ENCODE measurements around the gene FAM186B. TPM values are rescaled to one million over a fixed set of nuclear protein-coding genes. Genes with fewer than 3 reads are reported as not detected.

Gene FAM186B
- total RNA-seq, 1 experiment from 2014 or later = 0.19 TPM

GRCh38 chr12:49626836-49627235 is 21.4 kb upstream of the FAM186B start:
- no peak for TF ChIP-seq CTCF (conservative IDR thresholded peaks at IDR 0.05; ENCODE audit: low read depth, low read length)
- TF ChIP-seq EZH2 (IDR thresholded peaks at IDR 0.05; ENCODE audit: borderline replicate concordance, low read depth, low read length, poor library complexity, severe bottlenecking) = no peak
- H3K9me3 ChIP-seq (ENCODE audit: low read depth, low read length, poor library complexity, severe bottlenecking) = no peaks in the 10 kb centered on the region
- DNase-seq (ENCODE audit: low spot score) = no peak
- ChIA-PET POLR2A (ENCODE audit: low non-redundant PET) (no interaction called here), CTCF (no interaction called here)
- TSS peak; percentile 8 for BruUV-seq (replicated peaks)
- no peak overlapping the region for H3K27ac ChIP-seq (ENCODE audit: low read depth, low read length, poor library complexity, severe bottlenecking)
- H3K4me3 ChIP-seq (ENCODE audit: low read depth, low read length, poor library complexity, severe bottlenecking) = no peak overlapping the region
- intact Hi-C loops (cut with micrococcal nuclease; ENCODE audit: unreplicated experiment) = no loop called here
- H3K4me1 ChIP-seq (ENCODE audit: insufficient read depth, low read length, poor library complexity, severe bottlenecking) = peaks cover 12% of the 10 kb centered on the region
- no peaks in the 10 kb centered on the region for H3K27me3 ChIP-seq (replicated peaks; ENCODE audit: insufficient read depth, low read depth, low read length, poor library complexity)
- no peaks in the 10 kb centered on the region for H3K36me3 ChIP-seq (ENCODE audit: insufficient read depth, low read length, poor library complexity, severe bottlenecking)

- CTCF ChIA-PET = no interaction called here
- intact Hi-C loops (cut with micrococcal nuclease; ENCODE audit: unreplicated experiment) = no loop called here
- no peak overlapping the region for H3K4me3 ChIP-seq (ENCODE audit: low read depth, low read length, poor library complexity, severe bottlenecking)
- H3K27ac ChIP-seq (ENCODE audit: low read depth, low read length, poor library complexity, severe bottlenecking) = no peak overlapping the region
- no peaks in the 10 kb centered on the region for H3K9me3 ChIP-seq (ENCODE audit: low read depth, low read length, poor library complexity, severe bottlenecking)
- no peak for DNase-seq (ENCODE audit: low spot score)
- peaks cover 17% of the 10 kb centered on the region for H3K4me1 ChIP-seq (ENCODE audit: insufficient read depth, low read length, poor library complexity, severe bottlenecking)
- no peak for TF ChIP-seq EZH2 (IDR thresholded peaks at IDR 0.05; ENCODE audit: borderline replicate concordance, low read depth, low read length, poor library complexity, severe bottlenecking)
- peak; percentile 24; the same call in 1 of the 2 replicates for TF ChIP-seq CTCF (conservative IDR thresholded peaks at IDR 0.05; ENCODE audit: low read depth, low read length)
- no peaks in the 10 kb centered on the region for H3K27me3 ChIP-seq (replicated peaks; ENCODE audit: insufficient read depth, low read depth, low read length, poor library complexity)
- POLR2A ChIA-PET (ENCODE audit: low non-redundant PET) = no interaction called here
- BruUV-seq (replicated peaks) = no TSS peak
- H3K36me3 ChIP-seq (ENCODE audit: insufficient read depth, low read length, poor library complexity, severe bottlenecking) = no peaks in the 10 kb centered on the region
Observed at GRCh38 chr12:49626169-49626835, 20.9 kb upstream of the FAM186B start.

GRCh38 chr12:49624921-49625577 is 19.6 kb upstream of the FAM186B start:
- ChIA-PET POLR2A (ENCODE audit: low non-redundant PET) (interaction anchor here (0.5 kb wide), 1 partner anchor 214 kb away, joined by 3 read pairs; no protein-coding TSS in a partner anchor), CTCF (interaction anchor here (0.9 kb wide), 1 partner anchor 12 kb away, joined by 3 read pairs; no protein-coding TSS in a partner anchor)
- no peak for DNase-seq (ENCODE audit: low spot score)
- H3K27ac ChIP-seq (ENCODE audit: low read depth, low read length, poor library complexity, severe bottlenecking) = no peak overlapping the region
- no peaks in the 10 kb centered on the region for H3K9me3 ChIP-seq (ENCODE audit: low read depth, low read length, poor library complexity, severe bottlenecking)
- intact Hi-C loops (cut with micrococcal nuclease; ENCODE audit: unreplicated experiment) = no loop called here
- peaks cover 18% of the 10 kb centered on the region for H3K4me1 ChIP-seq (ENCODE audit: insufficient read depth, low read length, poor library complexity, severe bottlenecking)
- no TSS peak for BruUV-seq (replicated peaks)
- H3K36me3 ChIP-seq (ENCODE audit: insufficient read depth, low read length, poor library complexity, severe bottlenecking) = no peaks in the 10 kb centered on the region
- no peak overlapping the region for H3K4me3 ChIP-seq (ENCODE audit: low read depth, low read length, poor library complexity, severe bottlenecking)
- H3K27me3 ChIP-seq (replicated peaks; ENCODE audit: insufficient read depth, low read depth, low read length, poor library complexity) = no peaks in the 10 kb centered on the region
- TF ChIP-seq CTCF (conservative IDR thresholded peaks at IDR 0.05; ENCODE audit: low read depth, low read length) (no peak), EZH2 (IDR thresholded peaks at IDR 0.05; ENCODE audit: borderline replicate concordance, low read depth, low read length, poor library complexity, severe bottlenecking) (no peak)
